Measurements from ENCODE around the gene CDON.
"Not testable (repeated sequence)": the region's sequence is repeated elsewhere in the genome, so short reads cannot be mapped to it uniquely, and the experiment has no call there.

CDON gene

GRCh38 chr11:125924384-125925007 lies 138.2 kb downstream of the CDON start:
- DNase-seq (ENCODE audit: low read depth in 2 of 2) = no peak

- DNase-seq (ENCODE audit: low read depth in 2 of 2) = no peak
Measured at GRCh38 chr11:125923633-125924032, 139.0 kb downstream of the CDON start.

GRCh38 chr11:125923012-125923579 lies 139.6 kb downstream of the CDON start:
- DNase-seq (ENCODE audit: low read depth in 2 of 2) = peak in 1 of 2 donors; percentile 45

GRCh38 chr11:125922156-125922555 lies 140.5 kb downstream of the CDON start:
- DNase-seq (ENCODE audit: low read depth in 2 of 2) = no peak

- DNase-seq (ENCODE audit: low read depth in 2 of 2) = no peak
Measured at GRCh38 chr11:125921042-125921441, 141.6 kb downstream of the CDON start.

GRCh38 chr11:125918140-125918840 lies 144.4 kb downstream of the CDON start:
- no peak for DNase-seq (ENCODE audit: low read depth in 2 of 2)

GRCh38 chr11:125916683-125917347 lies 145.9 kb downstream of the CDON start:
- no peak for DNase-seq (ENCODE audit: low read depth in 2 of 2)

GRCh38 chr11:125914601-125915000 lies 148.1 kb downstream of the CDON start:
- DNase-seq (ENCODE audit: low read depth in 2 of 2) = not testable (repeated sequence)

- no peak for DNase-seq (ENCODE audit: low read depth in 2 of 2)
Measured at GRCh38 chr11:125910226-125910849, 152.3 kb downstream of the CDON start.
